ENCODE results near the gene DOLPP1. TPM values are rescaled to one million over a fixed set of nuclear protein-coding genes. Genes with fewer than 3 reads are reported as not detected.

Gene DOLPP1
- total and polyA plus RNA-seq, 2 of the 8 experiments (the other 6 are each of a cell fraction or from before 2014, with no cell fraction given) = 36.0 to 45.3 TPM

DNA sequence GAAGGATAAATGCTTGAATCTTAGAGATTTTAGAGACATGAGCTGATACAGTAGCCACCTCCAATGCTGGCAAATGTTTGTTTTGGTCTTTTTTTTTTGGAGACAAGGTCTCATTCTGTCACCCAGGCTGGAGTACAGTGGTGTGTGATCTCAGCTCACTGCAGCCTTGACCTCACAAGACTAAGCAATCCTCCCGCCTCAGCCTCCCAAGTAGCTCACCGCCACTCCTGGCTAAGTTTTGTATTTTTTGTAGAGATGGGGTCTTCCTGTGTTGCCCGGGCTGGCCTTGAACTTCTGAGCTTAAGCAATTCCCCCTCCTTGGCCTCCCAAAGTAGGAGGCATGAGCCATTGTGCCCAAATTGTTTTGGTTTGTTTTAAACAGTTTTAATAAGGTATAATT, 6.8 kb upstream of the DOLPP1 start (continued):
- TF ChIP-seq, protein P1, sequence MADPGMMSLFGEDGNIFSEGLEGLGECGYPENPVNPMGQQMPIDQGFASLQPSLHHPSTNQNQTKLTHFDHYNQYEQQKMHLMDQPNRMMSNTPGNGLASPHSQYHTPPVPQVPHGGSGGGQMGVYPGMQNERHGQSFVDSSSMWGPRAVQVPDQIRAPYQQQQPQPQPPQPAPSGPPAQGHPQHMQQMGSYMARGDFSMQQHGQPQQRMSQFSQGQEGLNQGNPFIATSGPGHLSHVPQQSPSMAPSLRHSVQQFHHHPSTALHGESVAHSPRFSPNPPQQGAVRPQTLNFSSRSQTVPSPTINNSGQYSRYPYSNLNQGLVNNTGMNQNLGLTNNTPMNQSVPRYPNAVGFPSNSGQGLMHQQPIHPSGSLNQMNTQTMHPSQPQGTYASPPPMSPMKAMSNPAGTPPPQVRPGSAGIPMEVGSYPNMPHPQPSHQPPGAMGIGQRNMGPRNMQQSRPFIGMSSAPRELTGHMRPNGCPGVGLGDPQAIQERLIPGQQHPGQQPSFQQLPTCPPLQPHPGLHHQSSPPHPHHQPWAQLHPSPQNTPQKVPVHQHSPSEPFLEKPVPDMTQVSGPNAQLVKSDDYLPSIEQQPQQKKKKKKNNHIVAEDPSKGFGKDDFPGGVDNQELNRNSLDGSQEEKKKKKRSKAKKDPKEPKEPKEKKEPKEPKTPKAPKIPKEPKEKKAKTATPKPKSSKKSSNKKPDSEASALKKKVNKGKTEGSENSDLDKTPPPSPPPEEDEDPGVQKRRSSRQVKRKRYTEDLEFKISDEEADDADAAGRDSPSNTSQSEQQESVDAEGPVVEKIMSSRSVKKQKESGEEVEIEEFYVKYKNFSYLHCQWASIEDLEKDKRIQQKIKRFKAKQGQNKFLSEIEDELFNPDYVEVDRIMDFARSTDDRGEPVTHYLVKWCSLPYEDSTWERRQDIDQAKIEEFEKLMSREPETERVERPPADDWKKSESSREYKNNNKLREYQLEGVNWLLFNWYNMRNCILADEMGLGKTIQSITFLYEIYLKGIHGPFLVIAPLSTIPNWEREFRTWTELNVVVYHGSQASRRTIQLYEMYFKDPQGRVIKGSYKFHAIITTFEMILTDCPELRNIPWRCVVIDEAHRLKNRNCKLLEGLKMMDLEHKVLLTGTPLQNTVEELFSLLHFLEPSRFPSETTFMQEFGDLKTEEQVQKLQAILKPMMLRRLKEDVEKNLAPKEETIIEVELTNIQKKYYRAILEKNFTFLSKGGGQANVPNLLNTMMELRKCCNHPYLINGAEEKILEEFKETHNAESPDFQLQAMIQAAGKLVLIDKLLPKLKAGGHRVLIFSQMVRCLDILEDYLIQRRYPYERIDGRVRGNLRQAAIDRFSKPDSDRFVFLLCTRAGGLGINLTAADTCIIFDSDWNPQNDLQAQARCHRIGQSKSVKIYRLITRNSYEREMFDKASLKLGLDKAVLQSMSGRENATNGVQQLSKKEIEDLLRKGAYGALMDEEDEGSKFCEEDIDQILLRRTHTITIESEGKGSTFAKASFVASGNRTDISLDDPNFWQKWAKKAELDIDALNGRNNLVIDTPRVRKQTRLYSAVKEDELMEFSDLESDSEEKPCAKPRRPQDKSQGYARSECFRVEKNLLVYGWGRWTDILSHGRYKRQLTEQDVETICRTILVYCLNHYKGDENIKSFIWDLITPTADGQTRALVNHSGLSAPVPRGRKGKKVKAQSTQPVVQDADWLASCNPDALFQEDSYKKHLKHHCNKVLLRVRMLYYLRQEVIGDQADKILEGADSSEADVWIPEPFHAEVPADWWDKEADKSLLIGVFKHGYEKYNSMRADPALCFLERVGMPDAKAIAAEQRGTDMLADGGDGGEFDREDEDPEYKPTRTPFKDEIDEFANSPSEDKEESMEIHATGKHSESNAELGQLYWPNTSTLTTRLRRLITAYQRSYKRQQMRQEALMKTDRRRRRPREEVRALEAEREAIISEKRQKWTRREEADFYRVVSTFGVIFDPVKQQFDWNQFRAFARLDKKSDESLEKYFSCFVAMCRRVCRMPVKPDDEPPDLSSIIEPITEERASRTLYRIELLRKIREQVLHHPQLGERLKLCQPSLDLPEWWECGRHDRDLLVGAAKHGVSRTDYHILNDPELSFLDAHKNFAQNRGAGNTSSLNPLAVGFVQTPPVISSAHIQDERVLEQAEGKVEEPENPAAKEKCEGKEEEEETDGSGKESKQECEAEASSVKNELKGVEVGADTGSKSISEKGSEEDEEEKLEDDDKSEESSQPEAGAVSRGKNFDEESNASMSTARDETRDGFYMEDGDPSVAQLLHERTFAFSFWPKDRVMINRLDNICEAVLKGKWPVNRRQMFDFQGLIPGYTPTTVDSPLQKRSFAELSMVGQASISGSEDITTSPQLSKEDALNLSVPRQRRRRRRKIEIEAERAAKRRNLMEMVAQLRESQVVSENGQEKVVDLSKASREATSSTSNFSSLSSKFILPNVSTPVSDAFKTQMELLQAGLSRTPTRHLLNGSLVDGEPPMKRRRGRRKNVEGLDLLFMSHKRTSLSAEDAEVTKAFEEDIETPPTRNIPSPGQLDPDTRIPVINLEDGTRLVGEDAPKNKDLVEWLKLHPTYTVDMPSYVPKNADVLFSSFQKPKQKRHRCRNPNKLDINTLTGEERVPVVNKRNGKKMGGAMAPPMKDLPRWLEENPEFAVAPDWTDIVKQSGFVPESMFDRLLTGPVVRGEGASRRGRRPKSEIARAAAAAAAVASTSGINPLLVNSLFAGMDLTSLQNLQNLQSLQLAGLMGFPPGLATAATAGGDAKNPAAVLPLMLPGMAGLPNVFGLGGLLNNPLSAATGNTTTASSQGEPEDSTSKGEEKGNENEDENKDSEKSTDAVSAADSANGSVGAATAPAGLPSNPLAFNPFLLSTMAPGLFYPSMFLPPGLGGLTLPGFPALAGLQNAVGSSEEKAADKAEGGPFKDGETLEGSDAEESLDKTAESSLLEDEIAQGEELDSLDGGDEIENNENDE (IDR thresholded peaks at IDR 0.05; ENCODE audit: insufficient replicate concordance, low read length) = no peak
- TF ChIP-seq SP4 (IDR thresholded peaks at IDR 0.05; ENCODE audit: low read length) (no peak), RAD21 (IDR thresholded peaks at IDR 0.05 in 1 of 2, conservative IDR thresholded peaks at IDR 0.05 in 1 of 2; ENCODE audit: low read depth in 2 of 2, low read length in 2 of 2) (no peak)

All from H1 (cell line).